Subcutaneous adipose tissue (tissue), 4 donors: ENCODE results near the gene MGAT5. TPM values are rescaled to one million over a fixed set of nuclear protein-coding genes. Genes with fewer than 3 reads are reported as not detected.

ENCODE experiments used
- total RNA-seq, 4 donors: library from RNA; depleted of rRNA; stranded (reverse); fragments of >200 nt; gene quantifications; one replicate each; pipeline ENCODE4 v1.1.0, GENCODE V29; 2016
- TF ChIP-seq, protein P1 (sequence below): fragments of 450-650 bp; IDR thresholded peaks from one replicate; pipeline ENCODE4 v1.5.1; 2016; ENCODE audit warnings: low read depth, mild to moderate bottlenecking, control low read depth, antibody characterized with exemption, moderate library complexity

Gene MGAT5
- total RNA-seq, 4 donors from 2014 or later, result 22.0 to 42.8 (median 32.2) TPM

DNA sequence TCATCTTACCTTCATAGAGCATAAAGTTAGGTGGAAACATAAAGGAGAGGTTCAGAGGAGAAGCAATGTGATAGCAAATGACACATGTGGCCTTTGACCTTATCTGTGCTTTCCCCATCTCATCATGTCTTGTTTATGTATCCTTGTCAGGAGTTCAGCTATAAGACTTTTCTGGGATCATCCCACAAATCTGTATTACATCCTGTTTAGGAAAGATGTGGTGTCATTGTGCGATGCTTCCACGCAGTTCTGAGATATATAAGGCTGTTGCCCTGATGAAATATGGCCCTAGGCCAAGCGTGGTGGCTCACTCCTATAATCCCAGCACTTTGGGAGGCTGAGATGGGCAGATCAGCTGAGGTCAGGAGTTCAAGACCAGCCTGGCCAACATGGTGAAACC lies 15.5 kb upstream of the MGAT5 start:
- TF ChIP-seq, protein P1, sequence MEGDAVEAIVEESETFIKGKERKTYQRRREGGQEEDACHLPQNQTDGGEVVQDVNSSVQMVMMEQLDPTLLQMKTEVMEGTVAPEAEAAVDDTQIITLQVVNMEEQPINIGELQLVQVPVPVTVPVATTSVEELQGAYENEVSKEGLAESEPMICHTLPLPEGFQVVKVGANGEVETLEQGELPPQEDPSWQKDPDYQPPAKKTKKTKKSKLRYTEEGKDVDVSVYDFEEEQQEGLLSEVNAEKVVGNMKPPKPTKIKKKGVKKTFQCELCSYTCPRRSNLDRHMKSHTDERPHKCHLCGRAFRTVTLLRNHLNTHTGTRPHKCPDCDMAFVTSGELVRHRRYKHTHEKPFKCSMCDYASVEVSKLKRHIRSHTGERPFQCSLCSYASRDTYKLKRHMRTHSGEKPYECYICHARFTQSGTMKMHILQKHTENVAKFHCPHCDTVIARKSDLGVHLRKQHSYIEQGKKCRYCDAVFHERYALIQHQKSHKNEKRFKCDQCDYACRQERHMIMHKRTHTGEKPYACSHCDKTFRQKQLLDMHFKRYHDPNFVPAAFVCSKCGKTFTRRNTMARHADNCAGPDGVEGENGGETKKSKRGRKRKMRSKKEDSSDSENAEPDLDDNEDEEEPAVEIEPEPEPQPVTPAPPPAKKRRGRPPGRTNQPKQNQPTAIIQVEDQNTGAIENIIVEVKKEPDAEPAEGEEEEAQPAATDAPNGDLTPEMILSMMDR, result no peak

DNA sequence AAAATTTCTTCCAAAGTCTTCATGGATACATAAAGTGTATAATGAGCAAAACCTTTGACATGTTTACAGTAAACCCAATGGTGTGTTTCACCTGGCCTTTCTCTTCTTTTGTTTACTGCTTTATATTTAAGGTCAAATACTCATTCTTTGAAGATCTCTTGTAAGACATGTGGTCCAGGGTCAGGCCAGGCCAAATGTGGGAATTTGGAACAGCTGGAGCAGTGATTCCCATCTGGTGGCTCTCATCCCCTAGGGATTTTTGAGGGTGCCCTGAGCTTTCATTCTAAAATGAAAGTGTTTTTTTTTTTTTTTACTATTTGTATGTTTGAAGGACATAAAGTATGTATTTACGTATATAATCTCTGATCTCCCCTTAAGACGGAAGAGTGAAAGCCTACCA lies 13.8 kb upstream of the MGAT5 start:
- TF ChIP-seq, protein P1, result no peak

DNA sequence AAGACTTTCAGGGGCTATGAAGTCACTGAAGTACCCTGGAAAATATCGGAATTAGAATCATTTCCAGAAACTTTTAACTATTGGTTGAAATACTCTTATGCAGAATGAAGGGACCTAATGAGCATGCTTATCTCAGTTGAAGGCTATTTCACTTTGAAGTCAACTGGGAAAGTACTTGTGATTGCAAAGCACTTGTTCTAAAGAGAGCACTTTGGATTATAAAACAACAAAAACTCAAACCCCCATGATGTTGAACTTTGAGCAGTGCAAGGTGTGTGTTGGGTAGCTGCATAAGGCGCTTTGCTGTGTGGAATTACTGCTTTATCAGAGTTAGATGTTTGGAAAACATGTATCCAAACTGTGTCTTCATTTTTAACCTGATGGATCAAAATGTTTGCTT lies 12.0 kb upstream of the MGAT5 start:
- TF ChIP-seq, protein P1, result no peak

DNA sequence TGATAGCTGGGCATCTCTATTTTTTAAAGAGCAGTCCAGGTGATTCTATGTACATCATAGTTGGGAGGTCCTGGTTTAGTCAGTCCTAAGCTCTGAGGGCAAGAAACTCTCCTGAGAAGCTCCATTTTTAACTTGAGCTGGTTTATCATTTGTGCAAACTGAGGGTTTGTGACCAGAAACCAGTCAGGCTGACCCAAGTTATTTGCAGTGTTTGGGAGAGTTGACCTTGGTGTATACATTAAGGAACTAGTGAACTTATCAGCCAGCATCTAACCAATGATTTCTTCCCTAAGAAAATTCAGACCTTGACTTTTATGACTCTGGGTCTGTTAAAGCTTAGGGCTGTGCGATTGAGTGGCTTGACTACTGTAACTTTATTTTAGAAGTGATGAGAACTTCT lies 10.6 kb upstream of the MGAT5 start:
- TF ChIP-seq, protein P1, result no peak

DNA sequence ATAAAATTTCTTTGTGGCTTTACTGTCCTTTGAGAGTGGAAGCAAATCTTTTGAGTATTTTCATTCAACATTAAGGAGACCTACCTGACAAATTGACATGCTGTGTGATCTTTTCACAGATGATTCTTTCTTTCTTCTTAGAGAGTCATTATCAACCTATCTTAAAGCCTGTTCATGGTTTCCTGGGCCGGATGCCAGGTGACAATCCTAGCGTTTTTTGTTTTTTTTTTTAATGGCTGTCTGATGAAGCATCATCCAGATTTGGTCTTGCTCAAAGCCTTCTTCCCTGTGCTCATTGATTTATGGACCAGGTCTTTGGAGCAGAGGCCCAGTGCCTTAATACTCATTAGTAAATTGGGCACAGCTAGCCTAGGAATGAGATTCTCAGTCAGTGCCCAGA lies 9.8 kb upstream of the MGAT5 start:
- TF ChIP-seq, protein P1, result no peak

DNA sequence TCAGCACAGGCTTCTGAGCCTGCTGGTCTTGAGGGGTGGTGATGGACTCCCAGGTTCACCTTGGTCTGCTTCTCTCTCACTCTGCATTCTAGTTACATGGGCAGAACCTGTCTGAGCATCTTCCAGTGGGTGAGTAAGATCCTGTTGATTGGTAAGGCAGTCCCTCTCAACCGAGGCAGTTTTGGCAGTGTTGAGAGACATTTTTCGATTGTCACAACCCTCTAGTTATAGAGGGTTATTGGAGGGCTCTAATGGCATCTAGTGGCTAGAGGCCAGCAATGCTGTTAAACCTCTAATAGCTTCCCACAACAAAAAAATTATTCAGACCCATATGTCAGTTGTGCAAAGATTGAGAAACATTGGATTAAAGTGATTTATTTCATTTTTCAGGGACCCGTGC lies 9.3 kb upstream of the MGAT5 start:
- TF ChIP-seq, protein P1, result no peak

DNA sequence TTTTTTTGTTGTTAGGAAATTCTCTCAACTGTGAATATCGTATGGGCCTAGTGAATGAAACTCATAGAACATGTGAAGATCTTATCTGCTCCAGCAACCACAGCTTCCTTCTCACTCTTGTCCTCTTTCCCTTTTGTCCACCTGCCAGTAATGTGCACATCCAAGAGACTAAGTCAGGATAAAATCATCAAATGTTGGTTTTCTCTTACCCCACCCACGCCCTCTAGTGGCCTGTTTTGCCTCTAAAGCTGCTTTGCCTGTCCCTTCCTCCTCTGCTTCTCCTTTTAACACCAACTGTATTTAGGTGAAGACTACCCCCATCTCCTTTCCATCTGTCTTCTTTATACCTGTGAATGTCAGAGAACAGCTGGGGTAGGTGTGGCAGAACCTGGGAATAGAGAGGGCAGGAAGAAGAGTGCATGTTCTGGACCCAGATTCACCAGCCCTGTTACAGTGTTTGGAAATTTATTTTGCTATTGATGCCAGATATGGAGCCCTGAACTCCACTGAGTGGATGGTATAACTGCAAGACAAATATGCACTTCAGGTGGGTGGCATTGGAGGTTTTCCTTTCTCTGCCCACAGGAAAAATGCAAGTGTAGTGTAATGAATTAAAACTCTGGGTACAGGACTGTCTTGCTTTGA lies 8.4 kb upstream of the MGAT5 start:
- TF ChIP-seq, protein P1, result no peak
